ENCODE results near the gene SLC47A1. TPM values are rescaled to one million over a fixed set of nuclear protein-coding genes. Genes with fewer than 3 reads are reported as not detected.

SLC47A1 gene
- total and polyA plus RNA-seq, 2 experiments from 2014 or later: 19.7 to 48.6 TPM

GRCh38 chr17:19531780-19532501 is 1.7 kb upstream of the SLC47A1 start:
- peaks cover 2% of the 10 kb centered on the region for H3K27me3 ChIP-seq
- no peak overlapping the region for H3K27ac ChIP-seq
- H3K4me1 ChIP-seq (ENCODE audit: low read depth): peaks cover 3% of the 10 kb centered on the region
- no peaks in the 10 kb centered on the region for H3K9me3 ChIP-seq (ENCODE audit: low read depth)
- no peak overlapping the region for H3K4me3 ChIP-seq
- peak in 1 of 2 donors; percentile 14 for DNase-seq (ENCODE audit: low read depth in 1 of 2, low spot score in 1 of 2)
- H3K36me3 ChIP-seq: no peaks in the 10 kb centered on the region
- TF ChIP-seq CTCF (IDR thresholded peaks at IDR 0.05; ENCODE audit: low read depth, low read length): no peak

GRCh38 chr17:19533036-19533717 is 477 bp upstream of the SLC47A1 start:
- no peaks in the 10 kb centered on the region for H3K36me3 ChIP-seq
- TF ChIP-seq CTCF (IDR thresholded peaks at IDR 0.05; ENCODE audit: low read depth, low read length): no peak
- no peak for DNase-seq (ENCODE audit: low read depth in 1 of 2, low spot score in 1 of 2)

GRCh38 chr17:19534562-19535149 is 1.0 kb downstream of the SLC47A1 start:
- Histone ChIP-seq H3K36me3 (no peaks in the 10 kb centered on the region), H3K4me3 (peak overlapping the region; percentile 60), H3K27ac (no peak overlapping the region), H3K9me3 (ENCODE audit: low read depth) (no peaks in the 10 kb centered on the region), H3K4me1 (ENCODE audit: low read depth) (peaks cover 20% of the 10 kb centered on the region), H3K27me3 (peaks cover 2% of the 10 kb centered on the region)
- DNase-seq (ENCODE audit: low read depth in 1 of 2, low spot score in 1 of 2): peak in 1 of 2 donors; percentile 59
- no peak for TF ChIP-seq CTCF (IDR thresholded peaks at IDR 0.05; ENCODE audit: low read depth, low read length)

More at GRCh38 chr17:19533036-19533717, 477 bp upstream of the SLC47A1 start:
- H3K4me3 ChIP-seq: peak overlapping the region; percentile 60
- peaks cover 10% of the 10 kb centered on the region for H3K4me1 ChIP-seq (ENCODE audit: low read depth)
- peaks cover 2% of the 10 kb centered on the region for H3K27me3 ChIP-seq
- H3K9me3 ChIP-seq (ENCODE audit: low read depth): no peaks in the 10 kb centered on the region
- no peak overlapping the region for H3K27ac ChIP-seq

GRCh38 chr17:19537111-19537510 is 3.5 kb downstream of the SLC47A1 start:
- no peak overlapping the region for H3K27ac ChIP-seq
- no peak overlapping the region for H3K4me3 ChIP-seq
- H3K36me3 ChIP-seq: no peaks in the 10 kb centered on the region
- H3K4me1 ChIP-seq (ENCODE audit: low read depth): peaks cover 20% of the 10 kb centered on the region
- H3K27me3 ChIP-seq: peaks cover 2% of the 10 kb centered on the region
- no peak for DNase-seq (ENCODE audit: low read depth in 1 of 2, low spot score in 1 of 2)
- no peak for TF ChIP-seq CTCF (IDR thresholded peaks at IDR 0.05; ENCODE audit: low read depth, low read length)
- H3K9me3 ChIP-seq (ENCODE audit: low read depth): no peaks in the 10 kb centered on the region

- peak in 1 of 2 donors; percentile 49 for DNase-seq (ENCODE audit: low read depth in 1 of 2, low spot score in 1 of 2)
- TF ChIP-seq CTCF (IDR thresholded peaks at IDR 0.05; ENCODE audit: low read depth, low read length): no peak
- Histone ChIP-seq H3K9me3 (ENCODE audit: low read depth) (no peaks in the 10 kb centered on the region), H3K4me1 (ENCODE audit: low read depth) (peaks cover 20% of the 10 kb centered on the region), H3K4me3 (no peak overlapping the region), H3K27me3 (peaks cover 2% of the 10 kb centered on the region), H3K27ac (peak overlapping the region; percentile 89), H3K36me3 (no peaks in the 10 kb centered on the region)
Measured at GRCh38 chr17:19538095-19539039, 4.7 kb downstream of the SLC47A1 start.

Data from cardiac muscle cell (in vitro differentiated cells and primary cell).